GM23338 (cell line): ENCODE measurements around the gene CNPY3. TPM values are rescaled to one million over a fixed set of nuclear protein-coding genes. Genes with fewer than 3 reads are reported as not detected.
A peak's percentile ranks its signal among the peaks of the same experiment; 100 is the strongest.

Experiments
- ATAC-seq: fragments of 200-7000 bp; cut with Tn5 transposase; 3 replicates; pipeline ENCODE4 v1.9.1; 2020
- DNase-seq: peaks from one replicate; pipeline ENCODE4 v3.0.0-alpha.2; 2015; ENCODE audit warnings: low spot score
- H2AFZ ChIP-seq: fragments of 200-600 bp; sonication (generic); 2 replicates; pipeline ENCODE4 v1.8.0; 2016; ENCODE audit warnings: antibody characterized with exemption, mild to moderate bottlenecking, moderate library complexity
- H3F3A ChIP-seq: fragments of 200-600 bp; sonication (generic); replicated peaks from 2 replicates; pipeline ENCODE4 v1.8.0; 2017; ENCODE audit warnings: antibody characterized with exemption, mixed run types, low read depth
- H3K27ac ChIP-seq: fragments of 200-600 bp; sonication (generic); 2 replicates; pipeline ENCODE4 v1.6.1; 2016; ENCODE audit warnings: low read depth
- H3K27me3 ChIP-seq: fragments of 200-600 bp; sonication (generic); 2 replicates; pipeline ENCODE4 v1.8.0; 2016; ENCODE audit warnings: mild to moderate bottlenecking, mixed run types, moderate library complexity; ENCODE audit not compliant: insufficient read depth
- H3K36me3 ChIP-seq: fragments of 200-600 bp; sonication (generic); 2 replicates; pipeline ENCODE4 v1.8.0; 2016; ENCODE audit warnings: mild to moderate bottlenecking; ENCODE audit not compliant: insufficient read depth
- H3K4me1 ChIP-seq: fragments of 200-600 bp; sonication (generic); 2 replicates; pipeline ENCODE4 v1.8.0; 2016; ENCODE audit warnings: mild to moderate bottlenecking, moderate library complexity; ENCODE audit not compliant: insufficient read depth
- H3K4me2 ChIP-seq: fragments of 200-600 bp; sonication (generic); 2 replicates; pipeline ENCODE4 v1.7.1; 2017; ENCODE audit warnings: mixed run types
- H3K4me3 ChIP-seq: fragments of 200-600 bp; sonication (generic); 2 replicates; pipeline ENCODE4 v1.6.1; 2016; ENCODE audit warnings: mixed run types
- H3K79me2 ChIP-seq: fragments of 200-600 bp; sonication (generic); replicated peaks from 2 replicates; pipeline ENCODE4 v1.8.0; 2017; ENCODE audit warnings: mild to moderate bottlenecking; ENCODE audit not compliant: insufficient read depth
- H3K9me2 ChIP-seq: fragments of 200-600 bp; sonication (generic); 2 replicates; pipeline ENCODE4 v1.8.0; 2017; ENCODE audit not compliant: insufficient read depth
- H4K20me1 ChIP-seq: fragments of 200-600 bp; sonication (generic); replicated peaks from 2 replicates; pipeline ENCODE4 v1.8.0; 2017; ENCODE audit warnings: mild to moderate bottlenecking; ENCODE audit not compliant: insufficient read depth
- H3K27ac Mint-ChIP-seq: 2 replicates; pipeline ENCODE4 v1.8.0; 2020; ENCODE audit warnings: inconsistent platforms, mild to moderate bottlenecking, moderate library complexity, mixed read lengths
- H3K27me3 Mint-ChIP-seq: 3 replicates; pipeline ENCODE4 v1.8.0; 2022; ENCODE audit warnings: low read depth, mild to moderate bottlenecking, moderate library complexity, mixed read lengths, inconsistent platforms; ENCODE audit not compliant: insufficient read depth, poor library complexity
- H3K36me3 Mint-ChIP-seq: 3 replicates; pipeline ENCODE4 v1.8.0; 2021; ENCODE audit warnings: low read depth, mild to moderate bottlenecking, inconsistent platforms, moderate library complexity, mixed read lengths
- H3K4me1 Mint-ChIP-seq: 3 replicates; pipeline ENCODE4 v1.8.0; 2020; ENCODE audit warnings: mild to moderate bottlenecking, inconsistent platforms, mixed read lengths
- H3K4me3 Mint-ChIP-seq: 3 replicates; pipeline ENCODE4 v1.8.0; 2021; ENCODE audit warnings: moderate library complexity, mild to moderate bottlenecking, inconsistent platforms, mixed read lengths
- H3K9me3 Mint-ChIP-seq: 3 replicates; pipeline ENCODE4 v1.8.0; 2020; ENCODE audit warnings: moderate library complexity, mild to moderate bottlenecking, inconsistent platforms, mixed read lengths
- CREB1 ChIP-seq: fragments of 250-450 bp; sonication (Bioruptor Pico); IDR thresholded peaks from 2 replicates; pipeline ENCODE4 v1.5.0; 2020; ENCODE audit warnings: low read depth, mild to moderate bottlenecking, moderate library complexity
- CTCF ChIP-seq, 2 experiments: fragments of 200-600 bp in 1 of 2; sonication (generic) in 1 of 2; conservative IDR thresholded peaks; 2 replicates each; pipeline versions ENCODE4 v1.5.1 to v1.6.1; 2016 to 2017; ENCODE audit warnings: antibody characterized with exemption in 2 of 2, low read depth in 2 of 2, mild to moderate bottlenecking in 2 of 2, moderate library complexity in 1 of 2
- ETS1 ChIP-seq: IDR thresholded peaks from 2 replicates; pipeline ENCODE4 v1.6.1; 2016; ENCODE audit warnings: antibody characterized with exemption
- EZH2 ChIP-seq: fragments of 200-600 bp; sonication (generic); IDR thresholded peaks from one replicate; pipeline ENCODE4 v1.8.0; 2017; ENCODE audit warnings: antibody characterized with exemption, mild to moderate bottlenecking, low read depth; ENCODE audit not compliant: unreplicated experiment
- EZH2phosphoT487 ChIP-seq: fragments of 200-600 bp; sonication (generic); IDR thresholded peaks from one replicate; pipeline ENCODE4 v1.8.1; 2018; ENCODE audit warnings: antibody characterized with exemption; ENCODE audit not compliant: unreplicated experiment
- JUNB ChIP-seq: IDR thresholded peaks from one replicate; pipeline ENCODE4 v1.6.1; 2016; ENCODE audit warnings: antibody characterized with exemption; ENCODE audit not compliant: unreplicated experiment
- NANOG ChIP-seq: IDR thresholded peaks from 2 replicates; pipeline ENCODE4 v1.6.1; 2016; ENCODE audit warnings: antibody characterized with exemption, borderline replicate concordance
- POLR2AphosphoS5 ChIP-seq: IDR thresholded peaks from 2 replicates; pipeline ENCODE4 v1.6.1; 2016; ENCODE audit warnings: antibody characterized with exemption, low read depth
- STAT1 ChIP-seq: IDR thresholded peaks from one replicate; pipeline ENCODE4 v1.6.1; 2016; ENCODE audit warnings: antibody characterized with exemption; ENCODE audit not compliant: unreplicated experiment
- ZNF114 ChIP-seq: fragments of 250-450 bp; sonication (Bioruptor Pico); IDR thresholded peaks from 2 replicates; pipeline ENCODE4 v1.5.0; 2020; ENCODE audit warnings: mild to moderate bottlenecking, moderate library complexity
- ZNF331 ChIP-seq: fragments of 250-450 bp; sonication (Bioruptor Pico); IDR thresholded peaks from 2 replicates; pipeline ENCODE4 v1.5.0; 2020; ENCODE audit warnings: low read depth, mild to moderate bottlenecking, moderate library complexity
- ZNF462 ChIP-seq: fragments of 250-450 bp; sonication (Bioruptor Pico); IDR thresholded peaks from 2 replicates; pipeline ENCODE4 v1.5.0; 2020; ENCODE audit warnings: mild to moderate bottlenecking, moderate library complexity
- polyA plus RNA-seq: library from polyadenylated mRNA; unstranded; fragments of >200 nt; fragmentation: Nextera tagmentation; extraction: Ambion mirVana; gene quantifications from 2 replicates; pipeline ENCODE4 v1.2.1, GENCODE V29; 2016
- total RNA-seq: library from RNA; depleted of rRNA; stranded (reverse); fragments of >200 nt; shearing (Covaris generic); gene quantifications from 2 replicates; pipeline ENCODE4 v1.2.3, GENCODE V29; 2014
- TF ChIP-seq, protein P1 (sequence below): IDR thresholded peaks from one replicate; pipeline ENCODE4 v1.6.1; 2018; ENCODE audit warnings: antibody characterized with exemption; ENCODE audit not compliant: unreplicated experiment

CNPY3 gene
- total and polyA plus RNA-seq, 2 experiments from 2014 or later: 67.0 to 74.5 TPM

DNA sequence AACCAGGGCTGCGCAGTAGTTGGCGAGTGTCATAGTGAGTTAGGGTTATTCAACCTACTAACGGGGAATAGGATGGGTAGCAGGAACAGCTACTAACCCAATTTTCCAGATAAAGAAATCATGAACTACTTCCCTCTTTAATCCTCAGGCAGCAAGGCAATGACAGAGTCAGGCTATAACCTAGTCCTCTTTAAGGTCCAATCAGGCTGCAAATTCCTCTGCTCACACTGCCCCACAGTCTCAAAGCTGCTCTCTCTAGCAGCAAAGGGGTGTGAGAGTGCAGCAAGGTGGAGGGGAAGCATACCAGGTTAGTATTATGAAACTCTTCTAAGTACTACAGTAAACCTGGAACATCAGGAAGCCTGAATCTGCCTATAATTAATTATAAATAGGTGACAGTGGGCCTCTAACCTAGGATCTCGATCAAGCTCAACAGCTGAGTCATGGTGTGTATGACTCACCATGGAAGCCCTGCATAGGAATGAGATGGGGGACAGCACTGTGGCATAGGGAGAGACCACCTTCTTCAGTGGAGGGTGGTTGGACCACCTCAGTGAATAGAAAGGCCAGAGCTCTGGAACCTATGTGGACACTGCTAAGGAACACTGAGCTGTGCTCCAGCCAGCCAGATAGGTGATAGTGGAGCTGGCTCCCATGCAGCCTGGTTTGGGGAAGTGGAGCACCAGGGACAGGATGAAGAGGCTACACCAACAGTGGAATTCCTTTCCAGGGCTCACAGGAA, 41.8 kb downstream of the CNPY3 start:
- Histone ChIP-seq H3K4me3 (no peak overlapping the region), H4K20me1 (no peaks in the 10 kb centered on the region), H3K27ac (no peak overlapping the region), H2AFZ (no peak overlapping the region), H3K4me1 (no peaks in the 10 kb centered on the region), H3K9me2 (no peaks in the 10 kb centered on the region), H3K4me2 (no peak overlapping the region), H3K79me2 (no peaks in the 10 kb centered on the region), H3K36me3 (no peaks in the 10 kb centered on the region), H3K27me3 (no peaks in the 10 kb centered on the region), H3F3A (no peaks in the 10 kb centered on the region)
- peak overlapping the region; percentile 74 for H3K27ac Mint-ChIP-seq
- no peak for TF ChIP-seq ZNF331 (CRISPR knock-in tag)
- TF ChIP-seq EZH2phosphoT487: no peak
- TF ChIP-seq CTCF (conservative IDR thresholded peaks at IDR 0.05; ENCODE audit: low read depth in 2 of 2): no peak
- no peak for TF ChIP-seq ZNF462 (CRISPR knock-in tag)
- no peak for TF ChIP-seq JUNB
- no peak for TF ChIP-seq ETS1
- TF ChIP-seq STAT1: no peak
- no peak for TF ChIP-seq NANOG
- no peak for TF ChIP-seq POLR2AphosphoS5
- TF ChIP-seq ZNF114 (CRISPR knock-in tag): no peak
- TF ChIP-seq, protein P1, sequence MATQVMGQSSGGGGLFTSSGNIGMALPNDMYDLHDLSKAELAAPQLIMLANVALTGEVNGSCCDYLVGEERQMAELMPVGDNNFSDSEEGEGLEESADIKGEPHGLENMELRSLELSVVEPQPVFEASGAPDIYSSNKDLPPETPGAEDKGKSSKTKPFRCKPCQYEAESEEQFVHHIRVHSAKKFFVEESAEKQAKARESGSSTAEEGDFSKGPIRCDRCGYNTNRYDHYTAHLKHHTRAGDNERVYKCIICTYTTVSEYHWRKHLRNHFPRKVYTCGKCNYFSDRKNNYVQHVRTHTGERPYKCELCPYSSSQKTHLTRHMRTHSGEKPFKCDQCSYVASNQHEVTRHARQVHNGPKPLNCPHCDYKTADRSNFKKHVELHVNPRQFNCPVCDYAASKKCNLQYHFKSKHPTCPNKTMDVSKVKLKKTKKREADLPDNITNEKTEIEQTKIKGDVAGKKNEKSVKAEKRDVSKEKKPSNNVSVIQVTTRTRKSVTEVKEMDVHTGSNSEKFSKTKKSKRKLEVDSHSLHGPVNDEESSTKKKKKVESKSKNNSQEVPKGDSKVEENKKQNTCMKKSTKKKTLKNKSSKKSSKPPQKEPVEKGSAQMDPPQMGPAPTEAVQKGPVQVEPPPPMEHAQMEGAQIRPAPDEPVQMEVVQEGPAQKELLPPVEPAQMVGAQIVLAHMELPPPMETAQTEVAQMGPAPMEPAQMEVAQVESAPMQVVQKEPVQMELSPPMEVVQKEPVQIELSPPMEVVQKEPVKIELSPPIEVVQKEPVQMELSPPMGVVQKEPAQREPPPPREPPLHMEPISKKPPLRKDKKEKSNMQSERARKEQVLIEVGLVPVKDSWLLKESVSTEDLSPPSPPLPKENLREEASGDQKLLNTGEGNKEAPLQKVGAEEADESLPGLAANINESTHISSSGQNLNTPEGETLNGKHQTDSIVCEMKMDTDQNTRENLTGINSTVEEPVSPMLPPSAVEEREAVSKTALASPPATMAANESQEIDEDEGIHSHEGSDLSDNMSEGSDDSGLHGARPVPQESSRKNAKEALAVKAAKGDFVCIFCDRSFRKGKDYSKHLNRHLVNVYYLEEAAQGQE: no peak
- no peak for TF ChIP-seq EZH2
- no peak for TF ChIP-seq CREB1 (CRISPR knock-in tag)
- H3K4me1 Mint-ChIP-seq: peaks cover 6% of the 10 kb centered on the region; the same call in 2 of the 3 replicates
- 0 out of 3 replicates have a peak, but pooled peaks cover 4% of the 10 kb centered on the region for H3K36me3 Mint-ChIP-seq
- no peaks in the 10 kb centered on the region for H3K9me3 Mint-ChIP-seq
- peaks cover 4% of the 10 kb centered on the region for H3K27me3 Mint-ChIP-seq
- H3K4me3 Mint-ChIP-seq: no peak overlapping the region
- no peak for ATAC-seq
- no peak for DNase-seq
